ENCODE data around the gene ASIC1. TPM values are rescaled to one million over a fixed set of nuclear protein-coding genes. Genes with fewer than 3 reads are reported as not detected.
A peak's percentile ranks its signal among the peaks of the same experiment; 100 is the strongest.

ASIC1 gene
- total RNA-seq, 1 donor from 2014 or later: 25.0 TPM

DNA sequence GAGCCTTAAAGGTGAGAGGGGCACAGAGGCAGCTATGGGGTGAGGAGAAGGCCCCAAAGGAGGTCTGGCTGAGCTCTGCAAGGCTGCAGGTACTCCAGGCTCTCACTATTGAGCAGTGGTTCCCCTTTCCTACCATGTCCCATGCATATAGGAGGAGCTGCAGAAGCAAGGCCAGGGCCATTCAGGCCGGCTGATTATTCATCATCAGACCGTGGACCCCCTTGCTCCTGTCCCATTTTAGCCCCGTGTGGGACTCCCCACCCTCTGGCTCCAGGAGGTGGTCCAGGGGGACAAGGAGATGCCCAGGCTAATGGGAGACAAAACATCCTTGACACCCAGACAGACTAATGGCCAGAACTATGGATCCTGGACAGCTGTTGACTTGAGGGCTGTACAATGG, 49.5 kb downstream of the ASIC1 start:
- Mint-ChIP-seq H3K27ac (ENCODE audit: unreplicated experiment) (no peak overlapping the region), H3K4me1 (peaks cover 16% of the 10 kb centered on the region), H3K9me3 (no peaks in the 10 kb centered on the region), H3K4me3 (no peak overlapping the region), H3K27me3 (ENCODE audit: low read depth) (no peaks in the 10 kb centered on the region), H3K36me3 (ENCODE audit: low read depth) (no peaks in the 10 kb centered on the region)
- TF ChIP-seq, protein P1, sequence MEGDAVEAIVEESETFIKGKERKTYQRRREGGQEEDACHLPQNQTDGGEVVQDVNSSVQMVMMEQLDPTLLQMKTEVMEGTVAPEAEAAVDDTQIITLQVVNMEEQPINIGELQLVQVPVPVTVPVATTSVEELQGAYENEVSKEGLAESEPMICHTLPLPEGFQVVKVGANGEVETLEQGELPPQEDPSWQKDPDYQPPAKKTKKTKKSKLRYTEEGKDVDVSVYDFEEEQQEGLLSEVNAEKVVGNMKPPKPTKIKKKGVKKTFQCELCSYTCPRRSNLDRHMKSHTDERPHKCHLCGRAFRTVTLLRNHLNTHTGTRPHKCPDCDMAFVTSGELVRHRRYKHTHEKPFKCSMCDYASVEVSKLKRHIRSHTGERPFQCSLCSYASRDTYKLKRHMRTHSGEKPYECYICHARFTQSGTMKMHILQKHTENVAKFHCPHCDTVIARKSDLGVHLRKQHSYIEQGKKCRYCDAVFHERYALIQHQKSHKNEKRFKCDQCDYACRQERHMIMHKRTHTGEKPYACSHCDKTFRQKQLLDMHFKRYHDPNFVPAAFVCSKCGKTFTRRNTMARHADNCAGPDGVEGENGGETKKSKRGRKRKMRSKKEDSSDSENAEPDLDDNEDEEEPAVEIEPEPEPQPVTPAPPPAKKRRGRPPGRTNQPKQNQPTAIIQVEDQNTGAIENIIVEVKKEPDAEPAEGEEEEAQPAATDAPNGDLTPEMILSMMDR (conservative IDR thresholded peaks at IDR 0.05): no peak
- DNase-seq (ENCODE audit: low read depth, low spot score): no peak

DNA sequence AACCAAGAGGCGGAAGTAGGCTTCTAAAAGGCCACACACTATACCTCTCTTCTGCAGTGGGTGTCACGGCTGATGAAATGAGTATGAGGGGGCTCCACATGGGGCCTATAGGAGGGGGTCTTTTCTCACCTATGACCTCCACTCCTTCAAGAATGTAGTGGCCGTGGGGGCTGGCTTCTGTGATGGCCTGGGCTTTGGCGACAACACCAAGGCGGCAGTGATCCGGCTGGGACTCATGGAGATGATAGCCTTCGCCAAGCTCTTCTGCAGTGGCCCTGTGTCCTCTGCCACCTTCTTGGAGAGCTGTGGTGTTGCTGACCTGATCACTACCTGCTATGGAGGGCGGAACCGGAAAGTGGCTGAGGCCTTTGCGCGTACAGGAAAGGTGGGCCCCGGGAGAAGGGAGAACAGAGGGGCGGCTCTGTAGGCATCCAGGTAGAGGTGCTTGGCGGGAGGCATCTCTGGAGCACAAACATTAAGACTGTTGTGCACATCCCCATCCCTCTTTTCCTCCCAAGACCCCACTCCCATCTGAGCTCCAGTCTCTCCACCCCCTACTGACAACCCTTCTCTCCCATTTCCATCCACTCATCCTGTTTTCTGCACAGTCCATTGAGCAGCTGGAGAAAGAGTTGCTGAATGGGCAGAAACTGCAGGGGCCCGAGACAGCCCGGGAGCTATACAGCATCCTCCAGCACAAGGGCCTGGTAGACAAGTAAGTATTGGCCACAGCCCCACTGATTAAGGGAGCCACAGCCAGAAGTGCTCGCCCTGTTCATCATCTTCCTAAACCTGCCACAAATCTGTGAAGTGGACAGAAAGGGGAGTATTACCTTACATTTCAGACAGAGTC, 50.2 kb downstream of the ASIC1 start:
- Mint-ChIP-seq H3K27me3 (ENCODE audit: low read depth) (no peaks in the 10 kb centered on the region), H3K36me3 (ENCODE audit: low read depth) (no peaks in the 10 kb centered on the region), H3K4me1 (peaks cover 21% of the 10 kb centered on the region), H3K4me3 (no peak overlapping the region), H3K9me3 (no peaks in the 10 kb centered on the region), H3K27ac (ENCODE audit: unreplicated experiment) (no peak overlapping the region)
- DNase-seq (ENCODE audit: low read depth, low spot score): no peak
- TF ChIP-seq, protein P1 (conservative IDR thresholded peaks at IDR 0.05): no peak

GRCh38 chr12:50109319-50109718, 51.9 kb downstream of the ASIC1 start:
- TF ChIP-seq, protein P1 (conservative IDR thresholded peaks at IDR 0.05): no peak
- Mint-ChIP-seq H3K9me3 (no peaks in the 10 kb centered on the region), H3K36me3 (ENCODE audit: low read depth) (no peaks in the 10 kb centered on the region), H3K27ac (ENCODE audit: unreplicated experiment) (no peak overlapping the region), H3K4me3 (no peak overlapping the region), H3K4me1 (peaks cover 27% of the 10 kb centered on the region), H3K27me3 (ENCODE audit: low read depth) (no peaks in the 10 kb centered on the region)
- no peak for DNase-seq (ENCODE audit: low read depth, low spot score)

GRCh38 chr12:50110127-50110761, 52.8 kb downstream of the ASIC1 start:
- no peaks in the 10 kb centered on the region for H3K36me3 Mint-ChIP-seq (ENCODE audit: low read depth)
- peak overlapping the region; percentile 51 for H3K27ac Mint-ChIP-seq (ENCODE audit: unreplicated experiment)
- peak overlapping the region; percentile 28 for H3K4me3 Mint-ChIP-seq
- H3K27me3 Mint-ChIP-seq (ENCODE audit: low read depth): no peaks in the 10 kb centered on the region
- TF ChIP-seq, protein P1 (conservative IDR thresholded peaks at IDR 0.05): no peak
- H3K9me3 Mint-ChIP-seq: no peaks in the 10 kb centered on the region
- peaks cover 30% of the 10 kb centered on the region for H3K4me1 Mint-ChIP-seq
- no peak for DNase-seq (ENCODE audit: low read depth, low spot score)

DNA sequence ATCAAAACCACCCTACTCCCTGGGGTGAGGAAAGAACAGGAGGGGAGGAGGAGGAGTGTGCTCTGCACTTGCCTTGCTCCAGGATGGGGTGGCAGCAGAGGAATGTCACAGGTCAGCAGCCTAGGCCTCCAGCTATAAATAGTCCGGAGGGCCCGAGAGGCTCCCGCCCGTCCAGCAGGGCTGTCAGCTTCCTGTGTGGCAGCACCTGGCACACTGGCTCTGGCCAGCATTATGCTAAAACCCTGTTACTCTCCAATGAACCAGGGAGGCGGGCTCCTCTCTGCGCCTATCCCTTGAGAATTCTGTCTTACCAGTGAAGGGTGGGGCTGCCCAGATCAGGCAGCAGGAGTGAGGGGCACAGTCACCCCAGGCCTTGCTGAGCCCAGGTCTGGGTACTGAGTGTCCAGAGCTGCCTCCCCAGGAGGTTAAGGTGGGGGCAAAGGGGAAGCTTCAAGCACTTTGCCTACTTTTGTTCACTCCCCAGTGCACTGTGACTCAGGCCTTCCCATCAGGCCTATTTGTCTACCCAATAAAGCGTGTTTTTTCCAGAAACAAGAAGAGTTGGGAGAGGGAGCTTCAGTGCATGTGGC, 53.5 kb downstream of the ASIC1 start:
- Mint-ChIP-seq H3K27me3 (ENCODE audit: low read depth) (no peaks in the 10 kb centered on the region), H3K4me1 (peaks cover 30% of the 10 kb centered on the region), H3K4me3 (peak overlapping the region; percentile 97), H3K9me3 (no peaks in the 10 kb centered on the region), H3K27ac (ENCODE audit: unreplicated experiment) (peak overlapping the region; percentile 19), H3K36me3 (ENCODE audit: low read depth) (no peaks in the 10 kb centered on the region)
- TF ChIP-seq, protein P1 (conservative IDR thresholded peaks at IDR 0.05): no peak
- no peak for DNase-seq (ENCODE audit: low read depth, low spot score)

Measured in neural crest cell (in vitro differentiated cells).